Caco-2 (cell line): ENCODE data around the gene PAK4. TPM values are rescaled to one million over a fixed set of nuclear protein-coding genes. Genes with fewer than 3 reads are reported as not detected.

Source experiments
- BruUV-seq: library from RNA; stranded (reverse); fragments of 400-500 nt; replicated peaks from 2 replicates; lab custom pipeline; 2021; lab: Mats Ljungman, UMichigan
- CTCF ChIA-PET: fragments of 300-600 bp; sonication (Branson Sonifier 250); formaldehyde crosslinking; loops from one replicate; lab custom pipeline; 2022; ENCODE audit warnings: antibody characterized with exemption; lab: Charles Lee
- POLR2A ChIA-PET: fragments of 300-600 bp; sonication (Branson Sonifier 250); formaldehyde crosslinking; loops from one replicate; lab custom pipeline; 2022; ENCODE audit warnings: antibody characterized with exemption; lab: Charles Lee
- DNase-seq, 2 experiments: peaks; one replicate each; pipeline versions ENCODE4 v3.0.0 to v3.0.0-alpha.2; 2020 to 2022
- H3K27me3 ChIP-seq: replicated peaks from 2 replicates; pipeline ENCODE4 v1.6.0; 2011; ENCODE audit warnings: low read length; ENCODE audit not compliant: control insufficient read depth, insufficient read depth
- H3K36me3 ChIP-seq: 2 replicates; pipeline ENCODE4 v1.5.1; 2011; ENCODE audit warnings: low read length; ENCODE audit not compliant: control insufficient read depth, insufficient read depth
- H3K4me1 ChIP-seq: fragments of 250-450 bp; sonication (Bioruptor Pico); 2 replicates; pipeline ENCODE4 v1.5.1; 2020; ENCODE audit warnings: mild to moderate bottlenecking
- H3K4me3 ChIP-seq: 2 replicates; pipeline ENCODE4 v1.5.1; 2011; ENCODE audit warnings: low read depth, mild to moderate bottlenecking, control low read depth, low read length
- H3K9me3 ChIP-seq: fragments of 250-450 bp; sonication (Bioruptor Pico); 2 replicates; pipeline ENCODE4 v1.5.1; 2020; ENCODE audit warnings: mild to moderate bottlenecking, moderate library complexity
- H3K27ac Mint-ChIP-seq: one replicate; pipeline ENCODE4 v1.8.0; 2022; ENCODE audit warnings: mixed read lengths; ENCODE audit not compliant: unreplicated experiment
- H3K27me3 Mint-ChIP-seq: one replicate; pipeline ENCODE4 v1.8.0; 2022; ENCODE audit warnings: mixed read lengths; ENCODE audit not compliant: insufficient read depth, unreplicated experiment
- H3K36me3 Mint-ChIP-seq: one replicate; pipeline ENCODE4 v1.8.0; 2022; ENCODE audit warnings: mild to moderate bottlenecking, mixed read lengths; ENCODE audit not compliant: insufficient read depth, unreplicated experiment
- H3K4me1 Mint-ChIP-seq: one replicate; pipeline ENCODE4 v1.8.0; 2022; ENCODE audit warnings: low read depth, mixed read lengths; ENCODE audit not compliant: unreplicated experiment
- H3K4me3 Mint-ChIP-seq: one replicate; pipeline ENCODE4 v1.8.0; 2022; ENCODE audit warnings: mild to moderate bottlenecking, moderate library complexity, mixed read lengths; ENCODE audit not compliant: unreplicated experiment
- H3K9me3 Mint-ChIP-seq: one replicate; pipeline ENCODE4 v1.8.0; 2022; ENCODE audit warnings: mixed read lengths; ENCODE audit not compliant: unreplicated experiment
- intact Hi-C: fragments of 100-400 bp; cut with micrococcal nuclease; formaldehyde crosslinking; loops from one replicate; pipeline ENCODE4 v1.10.0; 2022; ENCODE audit not compliant: unreplicated experiment
- total RNA-seq: library from RNA; stranded (reverse); gene quantifications from 2 replicates; pipeline ENCODE4 v1.2.3, GENCODE V29; 2022
- TF ChIP-seq, protein P1 (sequence below), 2 experiments: fragments of 200-600 bp in 1 of 2; IDR thresholded peaks; 1 replicate in 1 of 2; 2 replicates in 1 of 2; pipeline versions ENCODE4 v1.5.1 to v1.8.0; 2011 to 2022; ENCODE audit warnings: antibody characterized with exemption in 1 of 2, control low read depth in 1 of 2, inconsistent platforms in 1 of 2, low read depth in 1 of 2, low read length in 1 of 2, mild to moderate bottlenecking in 1 of 2, moderate library complexity in 1 of 2; ENCODE audit not compliant: insufficient read depth in 1 of 2, severe bottlenecking in 1 of 2, unreplicated experiment in 1 of 2

Gene PAK4
- total RNA-seq, 1 experiment from 2014 or later: 112 TPM

GRCh38 chr19:39200803-39201115, 75.2 kb downstream of the PAK4 start:
- Mint-ChIP-seq H3K4me3 (no peak overlapping the region), H3K36me3 (no peaks in the 10 kb centered on the region), H3K27me3 (no peaks in the 10 kb centered on the region), H3K9me3 (no peaks in the 10 kb centered on the region), H3K27ac (no peak overlapping the region), H3K4me1 (peaks cover 16% of the 10 kb centered on the region)
- CTCF ChIA-PET: no interaction called here
- intact Hi-C loops: no loop called here
- no peaks in the 10 kb centered on the region for H3K36me3 ChIP-seq
- TF ChIP-seq, protein P1, sequence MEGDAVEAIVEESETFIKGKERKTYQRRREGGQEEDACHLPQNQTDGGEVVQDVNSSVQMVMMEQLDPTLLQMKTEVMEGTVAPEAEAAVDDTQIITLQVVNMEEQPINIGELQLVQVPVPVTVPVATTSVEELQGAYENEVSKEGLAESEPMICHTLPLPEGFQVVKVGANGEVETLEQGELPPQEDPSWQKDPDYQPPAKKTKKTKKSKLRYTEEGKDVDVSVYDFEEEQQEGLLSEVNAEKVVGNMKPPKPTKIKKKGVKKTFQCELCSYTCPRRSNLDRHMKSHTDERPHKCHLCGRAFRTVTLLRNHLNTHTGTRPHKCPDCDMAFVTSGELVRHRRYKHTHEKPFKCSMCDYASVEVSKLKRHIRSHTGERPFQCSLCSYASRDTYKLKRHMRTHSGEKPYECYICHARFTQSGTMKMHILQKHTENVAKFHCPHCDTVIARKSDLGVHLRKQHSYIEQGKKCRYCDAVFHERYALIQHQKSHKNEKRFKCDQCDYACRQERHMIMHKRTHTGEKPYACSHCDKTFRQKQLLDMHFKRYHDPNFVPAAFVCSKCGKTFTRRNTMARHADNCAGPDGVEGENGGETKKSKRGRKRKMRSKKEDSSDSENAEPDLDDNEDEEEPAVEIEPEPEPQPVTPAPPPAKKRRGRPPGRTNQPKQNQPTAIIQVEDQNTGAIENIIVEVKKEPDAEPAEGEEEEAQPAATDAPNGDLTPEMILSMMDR (IDR thresholded peaks at IDR 0.05; ENCODE audit: insufficient read depth in 1 of 2, low read depth in 1 of 2, low read length in 1 of 2, severe bottlenecking in 1 of 2, unreplicated experiment in 1 of 2): no peak
- H3K4me3 ChIP-seq: no peak overlapping the region
- POLR2A ChIA-PET: no interaction called here
- no peaks in the 10 kb centered on the region for H3K9me3 ChIP-seq
- no TSS peak for BruUV-seq
- no peak for DNase-seq
- no peaks in the 10 kb centered on the region for H3K27me3 ChIP-seq
- H3K4me1 ChIP-seq: peaks cover 41% of the 10 kb centered on the region

GRCh38 chr19:39202998-39203355, 77.4 kb downstream of the PAK4 start:
- H3K4me1 Mint-ChIP-seq: peaks cover 9% of the 10 kb centered on the region
- TF ChIP-seq, protein P1 (IDR thresholded peaks at IDR 0.05; ENCODE audit: insufficient read depth in 1 of 2, low read depth in 1 of 2, low read length in 1 of 2, severe bottlenecking in 1 of 2, unreplicated experiment in 1 of 2): no peak
- H3K4me3 Mint-ChIP-seq: no peak overlapping the region
- peaks cover 33% of the 10 kb centered on the region for H3K4me1 ChIP-seq
- H3K36me3 ChIP-seq: no peaks in the 10 kb centered on the region
- intact Hi-C loops: no loop called here
- no peaks in the 10 kb centered on the region for H3K27me3 ChIP-seq
- H3K27me3 Mint-ChIP-seq: no peaks in the 10 kb centered on the region
- no peaks in the 10 kb centered on the region for H3K9me3 Mint-ChIP-seq
- no peak for DNase-seq
- no peaks in the 10 kb centered on the region for H3K36me3 Mint-ChIP-seq
- no peak overlapping the region for H3K4me3 ChIP-seq
- no TSS peak for BruUV-seq
- ChIA-PET CTCF (no interaction called here), POLR2A (no interaction called here)
- H3K9me3 ChIP-seq: no peaks in the 10 kb centered on the region
- no peak overlapping the region for H3K27ac Mint-ChIP-seq

DNA sequence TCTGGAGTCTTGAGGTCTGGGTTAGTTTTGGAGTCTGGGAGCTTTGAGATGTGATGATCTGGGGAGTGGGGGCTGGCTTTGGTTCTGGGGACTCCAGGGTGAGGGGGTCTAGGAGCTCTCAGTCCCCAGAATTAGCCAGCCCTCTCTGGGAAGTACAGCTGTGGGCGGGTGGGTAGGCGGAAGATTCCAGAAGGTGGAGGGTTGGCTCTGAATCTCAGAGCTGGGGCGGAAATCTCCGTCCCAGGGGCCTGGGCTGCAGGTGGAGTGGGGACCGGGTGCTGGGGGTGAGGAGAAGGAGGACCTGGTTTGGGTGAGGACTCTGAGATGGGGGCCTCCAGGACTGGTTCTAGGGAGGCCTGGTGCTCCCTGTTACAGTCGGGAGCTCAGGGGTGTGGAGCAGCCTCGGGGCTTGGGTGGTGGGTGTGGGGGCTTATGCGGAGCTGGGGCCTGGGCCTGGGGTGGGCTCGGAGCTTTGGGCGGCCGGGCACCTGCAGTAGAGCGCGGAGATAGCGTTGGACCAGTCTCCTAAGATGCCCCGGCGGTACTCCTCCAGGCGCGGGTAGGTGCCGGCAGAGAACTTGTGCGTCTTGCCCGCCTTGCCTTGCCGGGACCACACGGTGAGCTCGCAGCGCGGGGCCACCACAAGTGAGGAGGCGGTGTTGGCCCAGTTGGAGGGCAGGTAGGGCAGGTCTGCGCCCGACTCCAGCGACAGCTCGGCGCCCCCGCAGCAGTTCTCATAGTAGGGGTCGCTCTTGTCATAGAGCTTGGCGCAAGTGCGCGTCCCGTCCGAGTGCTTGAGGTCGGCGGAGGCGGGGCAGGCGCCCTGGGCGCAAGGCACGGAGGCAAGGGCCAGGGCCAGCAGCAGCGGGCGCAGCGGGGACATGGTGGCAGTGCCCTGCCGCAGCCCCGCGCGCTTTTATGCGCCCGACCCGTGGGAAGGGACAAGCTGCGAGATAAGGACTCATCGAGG, 78.1 kb downstream of the PAK4 start, which contains the start of gene SYCN:
SYCN (minus strand) TSS at position 892 of the 970 bp plus-strand sequence; CDS start at position 883, 9 bp downstream.
- no peaks in the 10 kb centered on the region for H3K27me3 Mint-ChIP-seq
- peaks cover 9% of the 10 kb centered on the region for H3K4me1 Mint-ChIP-seq
- DNase-seq: no peak
- TF ChIP-seq, protein P1 (IDR thresholded peaks at IDR 0.05; ENCODE audit: insufficient read depth in 1 of 2, low read depth in 1 of 2, low read length in 1 of 2, severe bottlenecking in 1 of 2, unreplicated experiment in 1 of 2): no peak
- intact Hi-C loops: no loop called here
- no peaks in the 10 kb centered on the region for H3K9me3 Mint-ChIP-seq
- Histone ChIP-seq H3K36me3 (no peaks in the 10 kb centered on the region), H3K4me3 (no peak within 1 kb of the TSS), H3K9me3 (no peaks in the 10 kb centered on the region), H3K4me1 (peaks cover 29% of the 10 kb centered on the region), H3K27me3 (no peaks in the 10 kb centered on the region)
- CTCF ChIA-PET: no interaction called here
- peak within 1 kb of the TSS; percentile 43 for H3K27ac Mint-ChIP-seq
- no peaks in the 10 kb centered on the region for H3K36me3 Mint-ChIP-seq
- POLR2A ChIA-PET: no interaction called here
- no peak within 1 kb of the TSS for H3K4me3 Mint-ChIP-seq
- BruUV-seq: no TSS peak
